KMS-11 (cell line): ENCODE measurements around the gene NFASC.
A peak's percentile ranks its signal among the peaks of the same experiment; 100 is the strongest.

Experiments used
- H2AFZ ChIP-seq: fragments of 200-600 bp; sonication (generic); 2 replicates; pipeline ENCODE4 v1.6.1; 2016; ENCODE audit warnings: antibody characterized with exemption, mixed run types, low read depth
- H3K27ac ChIP-seq: fragments of 200-600 bp; sonication (generic); 2 replicates; pipeline ENCODE4 v1.6.1; 2016; ENCODE audit warnings: mild to moderate bottlenecking, mixed run types
- H3K27me3 ChIP-seq: fragments of 200-600 bp; sonication (generic); 2 replicates; pipeline ENCODE4 v1.6.1; 2017; ENCODE audit warnings: mild to moderate bottlenecking, low read depth, mixed run types, moderate library complexity; ENCODE audit not compliant: insufficient read depth
- H3K36me3 ChIP-seq: fragments of 200-600 bp; sonication (generic); 2 replicates; pipeline ENCODE4 v1.6.1; 2017; ENCODE audit warnings: mild to moderate bottlenecking, mixed run types; ENCODE audit not compliant: insufficient read depth
- H3K4me1 ChIP-seq: fragments of 200-600 bp; sonication (generic); 2 replicates; pipeline ENCODE4 v1.6.1; 2016; ENCODE audit warnings: mild to moderate bottlenecking, low read depth, mixed run types; ENCODE audit not compliant: poor library complexity, severe bottlenecking
- H3K4me2 ChIP-seq: fragments of 200-600 bp; sonication (generic); 2 replicates; pipeline ENCODE4 v1.7.0; 2016; ENCODE audit warnings: mild to moderate bottlenecking, mixed run types
- H3K4me3 ChIP-seq: fragments of 200-600 bp; sonication (generic); IDR thresholded peaks from 2 replicates; pipeline ENCODE4 v1.6.1; 2017; ENCODE audit warnings: low read depth, low read length, mixed read lengths; ENCODE audit not compliant: insufficient read depth
- H3K79me2 ChIP-seq: fragments of 200-600 bp; sonication (generic); 2 replicates; pipeline ENCODE4 v1.6.1; 2016; ENCODE audit warnings: low read depth, mixed run types; ENCODE audit not compliant: insufficient read depth
- H3K9ac ChIP-seq: fragments of 200-600 bp; sonication (generic); 2 replicates; pipeline ENCODE4 v1.6.1; 2016; ENCODE audit warnings: mild to moderate bottlenecking, mixed run types
- H4K20me1 ChIP-seq: fragments of 200-600 bp; sonication (generic); 2 replicates; pipeline ENCODE4 v1.6.1; 2016; ENCODE audit warnings: mild to moderate bottlenecking, mixed run types; ENCODE audit not compliant: insufficient read depth
- CTCF ChIP-seq: fragments of 200-600 bp; sonication (generic); conservative IDR thresholded peaks from 2 replicates; pipeline ENCODE4 v1.6.1; 2017; ENCODE audit warnings: low read depth, mild to moderate bottlenecking, antibody characterized with exemption, low read length, moderate library complexity, mixed read lengths

The NFASC gene

DNA sequence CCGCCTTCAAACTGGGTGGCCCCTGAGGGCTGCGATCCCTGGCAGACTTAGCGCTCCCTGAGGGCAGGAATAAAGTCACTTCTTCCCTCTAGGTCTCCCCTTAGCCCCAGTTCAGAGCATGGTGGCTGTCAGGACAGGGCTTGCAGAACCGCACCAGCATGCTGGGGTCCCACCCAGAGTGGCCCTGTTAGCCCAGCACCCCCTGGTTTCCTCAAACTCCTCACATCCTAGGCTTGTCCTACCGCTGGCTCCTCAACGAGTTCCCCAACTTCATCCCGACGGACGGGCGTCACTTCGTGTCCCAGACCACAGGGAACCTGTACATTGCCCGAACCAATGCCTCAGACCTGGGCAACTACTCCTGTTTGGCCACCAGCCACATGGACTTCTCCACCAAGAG is 188.2 kb downstream of the NFASC start:
- Histone ChIP-seq H3K4me3 (no peak overlapping the region), H3K4me1 (no peaks in the 10 kb centered on the region), H3K27me3 (peaks cover 61% of the 10 kb centered on the region), H2AFZ (no peak overlapping the region), H3K9ac (no peak overlapping the region), H4K20me1 (no peaks in the 10 kb centered on the region), H3K4me2 (no peak overlapping the region), H3K79me2 (no peaks in the 10 kb centered on the region), H3K36me3 (no peaks in the 10 kb centered on the region), H3K27ac (no peak overlapping the region)
- no peak for TF ChIP-seq CTCF

- no peak overlapping the region for H2AFZ ChIP-seq
- no peak overlapping the region for H3K27ac ChIP-seq
- H3K79me2 ChIP-seq = no peaks in the 10 kb centered on the region
- H3K4me2 ChIP-seq = no peak overlapping the region
- H4K20me1 ChIP-seq = no peaks in the 10 kb centered on the region
- H3K27me3 ChIP-seq = peaks cover 53% of the 10 kb centered on the region
- H3K9ac ChIP-seq = no peak overlapping the region
- no peaks in the 10 kb centered on the region for H3K4me1 ChIP-seq
- TF ChIP-seq CTCF = no peak
- no peaks in the 10 kb centered on the region for H3K36me3 ChIP-seq
- H3K4me3 ChIP-seq = no peak overlapping the region
Observed at GRCh38 chr1:205059660-205060059, 189.0 kb downstream of the NFASC start.

- H3K36me3 ChIP-seq = no peaks in the 10 kb centered on the region
- no peak overlapping the region for H3K9ac ChIP-seq
- no peaks in the 10 kb centered on the region for H3K4me1 ChIP-seq
- H3K27ac ChIP-seq = no peak overlapping the region
- TF ChIP-seq CTCF = no peak
- no peak overlapping the region for H3K4me3 ChIP-seq
- H4K20me1 ChIP-seq = no peaks in the 10 kb centered on the region
- H3K27me3 ChIP-seq = peaks cover 50% of the 10 kb centered on the region
- H3K4me2 ChIP-seq = no peak overlapping the region
- H2AFZ ChIP-seq = no peak overlapping the region
- no peaks in the 10 kb centered on the region for H3K79me2 ChIP-seq
Observed at GRCh38 chr1:205060746-205061145, 190.1 kb downstream of the NFASC start.

- Histone ChIP-seq H3K36me3 (no peaks in the 10 kb centered on the region), H3K4me2 (no peak overlapping the region), H3K27ac (no peak overlapping the region), H3K27me3 (peaks cover 46% of the 10 kb centered on the region), H3K4me3 (no peak overlapping the region), H3K79me2 (no peaks in the 10 kb centered on the region), H3K4me1 (no peaks in the 10 kb centered on the region), H4K20me1 (no peaks in the 10 kb centered on the region), H3K9ac (no peak overlapping the region), H2AFZ (peak overlapping the region; percentile 39)
- no peak for TF ChIP-seq CTCF
Observed at GRCh38 chr1:205061227-205061626, 190.6 kb downstream of the NFASC start.
